Nucleus accumbens (tissue), 56 donors: Measurements from ENCODE around the gene PTPN23.

Experiments
- DNase-seq, 56 donors: peaks; one replicate each; lab custom pipeline; 2025; lab: John Stamatoyannopoulos, UW

Gene PTPN23

GRCh38 chr3:47404955-47405790, 24.4 kb downstream of the PTPN23 start:
- DNase-seq: peak in 51 of 56 donors; percentile 14 to 83 (median 61)

- DNase-seq: no peak
These were observed 25.3 kb downstream of the PTPN23 start for GRCh38 chr3:47405820-47406761.

GRCh38 chr3:47406762-47407149, 25.9 kb downstream of the PTPN23 start:
- DNase-seq: no peak

- no peak for DNase-seq
These were observed 26.4 kb downstream of the PTPN23 start for GRCh38 chr3:47407237-47407636.

- no peak for DNase-seq
These were observed 27.3 kb downstream of the PTPN23 start for GRCh38 chr3:47407896-47408838.

GRCh38 chr3:47408839-47409229, 28.0 kb downstream of the PTPN23 start:
- DNase-seq: no peak

GRCh38 chr3:47409284-47409683, 28.5 kb downstream of the PTPN23 start:
- no peak for DNase-seq

GRCh38 chr3:47409688-47410416, 29.0 kb downstream of the PTPN23 start:
- no peak for DNase-seq

- DNase-seq: no peak
These were observed 29.5 kb downstream of the PTPN23 start for GRCh38 chr3:47410417-47410720.

GRCh38 chr3:47410801-47411646, 30.2 kb downstream of the PTPN23 start:
- no peak for DNase-seq

GRCh38 chr3:47411696-47412452, 31.1 kb downstream of the PTPN23 start:
- no peak for DNase-seq

GRCh38 chr3:47412453-47412756, 31.6 kb downstream of the PTPN23 start:
- DNase-seq: no peak

GRCh38 chr3:47412842-47413520, 32.2 kb downstream of the PTPN23 start:
- no peak for DNase-seq

- peak in 50 of 56 donors; percentile 18 to 81 (median 52) for DNase-seq
These were observed 32.9 kb downstream of the PTPN23 start for GRCh38 chr3:47413751-47414150.

GRCh38 chr3:47414161-47414564, 33.3 kb downstream of the PTPN23 start:
- no peak for DNase-seq

GRCh38 chr3:47414666-47415587, 34.1 kb downstream of the PTPN23 start:
- DNase-seq: peak in 19 of 56 donors; percentile 11 to 69 (median 33)

- DNase-seq: no peak
These were observed 35.2 kb downstream of the PTPN23 start for GRCh38 chr3:47416041-47416440.
